GM19395 (cell line): ENCODE measurements around the gene TRAPPC6A.

Experiments
- ATAC-seq: cut with Tn5 transposase; IDR thresholded peaks from one replicate; pipeline ENCODE4 v1.9.1; 2021; ENCODE audit warnings: mild to moderate bottlenecking, moderate library complexity; ENCODE audit not compliant: unreplicated experiment

The TRAPPC6A gene, protein sequence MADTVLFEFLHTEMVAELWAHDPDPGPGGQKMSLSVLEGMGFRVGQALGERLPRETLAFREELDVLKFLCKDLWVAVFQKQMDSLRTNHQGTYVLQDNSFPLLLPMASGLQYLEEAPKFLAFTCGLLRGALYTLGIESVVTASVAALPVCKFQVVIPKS

GRCh38 chr19:45177817-45178261 is at the start of gene TRAPPC6A:
Gene TRAPPC6A, minus strand, starts transcription at chr19:45178237. Its CDS starts 19 bp downstream, at chr19:45178218.
- peak; percentile 18 for ATAC-seq

- ATAC-seq: no peak
Observed at GRCh38 chr19:45224645-45225044, 46.6 kb upstream of the TRAPPC6A start.

DNA sequence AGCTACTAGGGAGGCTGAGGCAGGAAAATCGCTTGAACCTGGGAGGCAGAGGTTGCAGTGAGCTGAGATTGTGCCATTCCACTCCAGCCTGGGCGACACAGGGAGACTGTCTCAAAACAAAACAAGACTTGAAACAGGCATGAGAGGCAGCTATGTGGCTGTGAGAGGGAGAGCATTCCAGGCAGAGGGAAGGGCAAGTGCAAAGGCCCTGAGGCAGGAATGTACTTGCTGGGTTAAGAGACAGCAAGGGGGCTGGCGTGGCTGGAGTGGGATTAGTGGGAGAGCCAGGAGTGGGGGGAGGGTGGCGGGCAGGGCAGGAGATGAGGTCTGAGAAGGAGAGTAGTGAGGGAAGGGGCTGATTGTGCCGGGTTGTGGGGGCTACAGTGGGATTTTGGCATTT is 45.8 kb upstream of the TRAPPC6A start:
- no peak for ATAC-seq

- no peak for ATAC-seq
Observed at GRCh38 chr19:45222724-45223123, 44.7 kb upstream of the TRAPPC6A start.

GRCh38 chr19:45218911-45219743 is 41.1 kb upstream of the TRAPPC6A start:
- no peak for ATAC-seq

DNA sequence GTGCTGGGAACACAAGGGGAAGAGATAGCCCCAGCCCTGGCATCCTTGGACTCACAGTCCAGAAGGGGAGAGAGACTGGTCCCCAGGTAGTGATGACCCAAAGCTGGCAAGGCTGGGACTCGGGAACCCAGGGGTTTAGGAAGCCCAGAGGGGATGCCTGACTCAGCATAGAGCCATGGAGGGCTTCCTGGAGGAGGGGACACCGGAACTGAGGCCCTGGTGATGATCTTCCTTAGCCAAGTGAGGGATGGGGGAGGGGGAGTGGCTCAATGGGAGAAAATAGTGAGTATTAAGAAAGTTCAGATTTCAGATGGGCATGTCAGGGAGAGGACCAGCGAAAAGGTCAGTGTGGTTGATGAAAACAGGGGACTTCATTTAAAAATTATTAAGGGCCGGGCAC is 40.4 kb upstream of the TRAPPC6A start:
- ATAC-seq: no peak

DNA sequence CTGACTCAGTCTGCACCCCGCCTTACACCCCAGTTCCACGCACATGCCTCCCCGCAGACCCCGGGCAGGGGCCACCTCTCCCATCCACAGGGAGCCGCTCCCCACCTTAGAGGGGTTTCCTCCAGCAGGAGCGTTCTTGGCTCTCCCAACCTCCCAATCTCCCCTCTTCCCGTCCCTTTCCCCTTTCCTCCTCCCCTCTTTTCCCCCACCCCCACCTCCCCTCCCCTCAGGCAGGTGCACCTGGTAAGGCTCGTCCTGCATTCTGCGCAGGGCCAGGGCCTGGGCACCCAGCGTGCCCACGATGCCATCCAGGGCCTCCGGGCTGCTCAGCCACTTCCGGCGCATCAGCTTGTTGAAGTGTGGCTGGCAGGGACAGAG is 39.9 kb upstream of the TRAPPC6A start:
- ATAC-seq: no peak

- ATAC-seq: no peak
Observed at GRCh38 chr19:45217193-45217956, 39.3 kb upstream of the TRAPPC6A start.

GRCh38 chr19:45216667-45217066 is 38.6 kb upstream of the TRAPPC6A start:
- no peak for ATAC-seq

DNA sequence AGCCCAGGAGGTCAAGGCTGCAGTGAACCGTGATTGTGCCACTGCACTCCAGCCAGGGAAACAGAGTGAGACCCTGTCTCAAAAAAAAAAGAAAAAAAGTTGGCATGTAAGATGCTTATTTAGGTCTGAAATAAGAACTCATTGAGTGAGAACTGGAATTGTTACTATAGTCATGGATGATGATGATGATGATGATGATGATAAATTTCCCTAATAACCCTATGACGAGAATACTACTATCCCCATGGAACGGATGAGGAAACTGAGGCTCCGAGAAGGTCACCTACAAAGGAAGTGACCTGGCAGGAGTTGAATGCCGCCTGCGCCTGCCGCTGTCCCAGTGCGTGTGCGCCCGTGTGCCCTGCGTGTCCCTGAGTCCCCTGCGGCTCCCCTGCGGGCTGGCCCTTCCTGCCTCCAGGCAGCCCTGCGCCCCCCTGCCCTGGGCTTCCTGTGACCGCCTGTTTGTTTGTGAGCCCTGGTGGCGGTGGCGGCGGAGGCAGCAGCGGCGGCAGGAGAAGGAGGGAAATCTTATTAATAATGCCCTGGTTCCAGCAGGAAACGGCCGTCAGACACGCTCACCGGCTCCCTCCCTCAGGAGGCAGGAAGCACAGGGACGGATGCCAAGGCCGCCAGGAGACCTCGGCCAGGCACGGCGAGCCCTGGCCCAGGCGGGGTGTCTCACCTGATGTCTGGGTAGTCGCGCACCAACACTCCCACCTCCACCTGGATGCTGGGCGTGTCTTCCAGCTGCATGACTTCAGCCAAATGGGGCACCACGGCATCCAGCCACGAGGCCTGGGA is 37.6 kb upstream of the TRAPPC6A start:
- no peak for ATAC-seq

DNA sequence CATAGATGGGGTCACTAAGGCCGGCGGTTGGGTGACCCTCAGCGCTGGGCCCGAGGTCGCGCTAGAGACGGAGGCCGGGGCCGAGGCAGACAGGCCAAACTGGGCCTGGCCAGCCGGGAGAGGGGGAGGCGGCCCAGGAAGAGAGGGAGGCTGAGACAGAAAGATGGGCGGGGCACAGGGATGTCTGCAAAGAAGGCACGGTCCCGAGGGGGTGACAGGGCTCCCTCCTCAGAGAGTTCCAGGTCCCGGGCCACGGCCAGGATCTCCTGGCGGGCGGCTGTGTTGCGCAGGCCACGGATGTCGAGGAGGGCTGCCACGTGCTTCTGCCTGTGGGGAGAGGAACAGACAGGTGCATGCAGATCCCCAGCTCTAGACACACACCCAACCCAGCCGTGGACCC is 35.0 kb upstream of the TRAPPC6A start:
- ATAC-seq: no peak

DNA sequence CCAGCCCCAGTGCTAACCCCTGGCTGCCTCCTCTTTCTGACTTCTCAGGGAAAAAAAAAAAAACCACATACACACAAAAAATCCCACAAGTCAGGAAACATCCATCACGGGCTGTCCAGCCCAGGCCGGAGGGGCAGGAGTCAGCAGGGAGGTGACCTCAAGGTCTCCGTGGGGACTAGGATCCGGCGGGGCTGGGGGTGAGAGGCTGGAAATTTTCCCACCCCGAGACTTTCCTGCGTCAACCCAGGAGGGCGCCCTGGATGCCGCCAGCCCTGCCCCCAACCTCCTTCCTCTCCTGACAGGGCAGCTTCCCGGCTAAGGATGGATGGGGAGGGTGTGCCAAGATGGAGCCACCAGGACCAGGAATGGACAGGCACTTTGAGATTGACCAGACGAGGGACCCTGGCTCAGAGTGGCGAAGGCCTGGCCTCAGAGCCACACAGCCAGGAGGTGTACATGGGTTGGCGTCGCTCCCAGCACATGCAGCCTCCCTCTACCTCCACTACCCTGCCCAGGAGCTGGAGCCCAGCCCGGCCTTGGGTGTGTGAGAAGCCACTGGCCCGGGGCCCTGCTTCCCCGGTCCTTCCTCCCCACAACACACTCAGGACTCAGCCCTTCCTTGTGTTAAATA is 33.8 kb upstream of the TRAPPC6A start:
- no peak for ATAC-seq

DNA sequence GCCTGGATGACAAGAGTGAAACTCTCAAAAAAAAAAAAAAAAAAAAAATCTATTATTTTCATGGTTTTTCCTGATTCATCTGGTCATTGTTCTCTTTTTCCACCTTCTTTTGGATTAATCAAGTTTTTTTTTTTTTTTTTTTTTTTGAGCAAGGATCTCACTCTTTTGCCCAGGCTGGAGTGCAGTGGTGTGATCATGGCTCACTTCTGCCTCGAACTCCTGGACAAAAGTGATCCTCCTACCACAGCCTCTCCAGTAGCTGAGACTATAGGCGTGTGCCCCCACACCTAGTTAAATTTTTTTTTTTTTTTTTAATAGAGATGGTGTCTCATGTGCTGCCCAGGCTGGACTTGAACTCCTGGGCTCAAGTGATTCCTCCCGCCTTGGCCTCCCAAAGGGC is 28.3 kb upstream of the TRAPPC6A start:
- ATAC-seq: no peak

- no peak for ATAC-seq
Observed at GRCh38 chr19:45205810-45206209, 27.8 kb upstream of the TRAPPC6A start.

DNA sequence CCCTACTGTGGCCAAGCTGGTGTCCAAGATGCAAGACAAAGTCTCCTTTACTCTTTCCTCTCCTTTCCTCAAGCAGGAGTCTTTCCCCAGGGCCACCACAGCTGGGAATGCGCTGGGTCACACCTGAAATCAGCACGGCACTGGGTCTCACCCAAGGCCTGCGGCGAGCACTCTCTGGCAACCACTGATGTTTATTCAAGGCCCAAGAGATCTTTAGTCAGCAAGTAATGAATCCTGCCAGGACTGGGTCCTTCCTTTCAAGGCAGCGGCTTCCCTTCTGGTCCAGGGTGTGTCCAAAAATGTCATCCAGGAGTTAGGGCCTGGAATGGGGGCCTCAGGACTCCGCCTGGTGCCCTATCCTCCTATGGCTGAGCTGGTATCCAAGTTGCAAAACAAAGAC is 24.6 kb upstream of the TRAPPC6A start:
- no peak for ATAC-seq

DNA sequence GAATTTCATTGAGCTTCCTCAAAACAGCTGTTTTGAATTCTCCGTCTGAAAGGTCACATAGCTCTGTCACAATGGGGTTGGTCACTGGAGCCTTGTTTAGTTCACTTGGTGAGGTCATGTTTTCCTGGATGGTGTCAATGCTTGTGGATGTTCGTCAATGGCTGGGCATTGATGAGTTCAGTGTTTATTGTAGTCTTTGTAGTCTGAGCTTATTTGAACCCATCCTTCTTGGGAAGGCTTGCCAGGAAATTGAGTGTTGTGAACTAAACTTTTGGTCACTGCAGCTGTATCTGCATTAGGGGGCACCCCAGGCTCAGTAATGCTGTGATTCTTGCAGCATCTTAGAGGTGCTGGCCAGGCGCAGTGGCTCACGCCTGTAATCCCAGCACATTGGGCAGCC is 22.5 kb upstream of the TRAPPC6A start:
- no peak for ATAC-seq

DNA sequence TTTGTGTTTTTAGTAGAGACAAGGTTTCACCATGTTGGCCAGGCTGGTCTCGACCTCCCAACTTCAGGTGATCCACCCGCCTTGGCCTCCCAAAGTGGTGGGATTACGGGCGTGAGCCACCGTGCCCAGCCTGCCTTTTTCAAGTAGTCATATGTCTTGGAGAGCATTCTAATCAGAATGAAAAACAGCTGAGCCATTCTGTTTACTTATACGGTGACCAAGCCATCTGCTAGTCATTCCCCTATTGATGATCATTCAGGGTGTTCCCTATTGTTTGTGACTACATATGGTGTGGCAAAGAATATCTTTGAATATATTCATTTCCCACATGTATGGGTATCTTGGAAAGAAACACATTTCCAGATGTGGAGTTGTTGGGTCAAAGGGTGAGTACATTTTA is 17.7 kb upstream of the TRAPPC6A start:
- ATAC-seq: no peak

DNA sequence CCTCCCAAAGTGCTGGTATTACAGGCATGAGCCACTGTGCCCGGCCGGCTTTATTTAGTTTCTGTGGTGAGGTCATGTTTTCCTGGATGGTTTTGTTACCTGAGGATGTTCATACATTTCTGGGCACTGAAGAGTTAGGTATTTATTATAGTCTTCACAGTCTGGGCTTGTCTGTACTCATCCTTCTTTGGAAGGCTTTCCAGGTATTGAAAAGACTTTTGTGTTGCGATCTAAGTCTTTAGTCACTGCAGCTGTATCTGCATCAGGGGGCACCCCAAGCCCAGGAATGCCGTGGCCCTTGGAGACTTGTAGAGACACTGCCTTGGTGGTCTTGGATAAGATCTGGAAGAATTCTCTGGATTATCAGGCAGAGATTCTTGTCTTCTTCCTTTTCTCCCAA is 13.3 kb upstream of the TRAPPC6A start:
- no peak for ATAC-seq

DNA sequence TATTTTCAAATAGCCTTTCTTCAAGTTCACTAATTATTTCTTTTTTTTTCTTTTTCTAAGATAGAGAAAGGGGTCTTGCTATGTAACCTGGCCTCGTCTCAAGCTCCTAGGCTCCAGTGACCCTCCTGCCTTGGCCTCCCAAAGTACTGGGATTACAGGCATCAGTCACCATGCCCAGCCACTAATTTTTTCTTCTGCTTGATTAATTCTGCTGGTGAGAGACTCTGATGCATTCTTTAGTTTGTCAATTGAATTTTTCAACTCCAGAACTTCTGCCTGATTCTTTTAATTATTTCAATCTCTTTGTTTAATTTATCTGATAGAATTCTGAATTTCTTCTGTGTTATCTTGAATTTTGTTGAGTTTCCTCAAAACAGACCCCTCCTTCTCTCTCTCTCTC is 11.9 kb upstream of the TRAPPC6A start:
- ATAC-seq: no peak

DNA sequence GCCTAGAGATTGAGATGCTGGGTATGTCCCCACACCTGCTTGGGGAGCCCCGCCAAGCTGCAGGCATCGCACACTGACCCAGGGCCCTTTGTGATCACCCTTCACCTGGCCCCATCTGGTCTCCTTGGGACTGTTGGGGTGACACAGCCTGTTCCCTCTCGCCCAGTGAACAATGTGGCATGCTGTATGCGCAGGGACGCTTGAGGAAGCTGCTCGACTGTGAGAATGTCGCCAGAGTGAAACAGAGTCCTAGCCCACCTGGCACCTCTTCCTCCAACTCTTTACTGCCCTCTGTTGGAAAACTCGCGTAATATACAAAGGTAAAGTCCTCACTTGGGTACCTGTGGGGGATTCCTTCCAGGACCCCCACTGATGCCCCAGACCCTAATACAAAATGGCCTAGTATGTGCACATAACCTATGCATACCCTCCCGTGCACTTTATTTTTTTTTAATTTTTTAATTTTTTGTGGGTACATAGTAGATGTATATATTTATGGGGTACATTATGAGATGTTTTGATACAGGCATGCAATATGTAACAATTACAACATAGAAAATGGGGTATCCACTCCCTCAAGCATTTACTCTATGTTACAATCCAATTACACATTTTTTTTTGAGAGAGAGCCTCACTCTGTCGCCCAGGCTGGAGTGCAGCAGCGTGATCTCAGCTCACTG is 9.5 kb upstream of the TRAPPC6A start:
- no peak for ATAC-seq
